ENCODE measurements around the gene ITSN1.
"Not testable (repeated sequence)": the region's sequence is repeated elsewhere in the genome, so short reads cannot be mapped to it uniquely, and the experiment has no call there.

Gene ITSN1

GRCh38 chr21:33775100-33775828 is 133.0 kb downstream of the ITSN1 start:
- no peak for DNase-seq

- DNase-seq, result no peak
These were observed 138.3 kb downstream of the ITSN1 start for GRCh38 chr21:33780631-33781030.

DNA sequence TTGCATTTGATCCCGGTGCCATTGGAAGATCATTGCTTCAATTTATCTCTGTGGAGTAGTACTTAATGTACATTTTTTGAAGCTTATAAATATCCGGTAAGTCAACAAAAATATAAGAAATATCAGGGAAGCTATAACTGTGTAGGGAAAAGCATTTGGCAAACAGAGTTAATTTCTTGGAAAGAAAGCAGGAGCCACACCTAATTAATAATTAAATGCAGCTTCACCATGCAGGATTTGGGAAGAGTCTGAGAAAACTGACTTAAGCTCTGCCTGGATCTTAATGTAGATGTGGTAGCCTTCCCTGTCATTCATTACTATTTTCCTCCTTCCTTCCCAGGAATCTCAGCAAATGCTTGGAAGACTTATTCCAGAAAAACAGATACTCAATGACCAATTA is 138.8 kb downstream of the ITSN1 start:
- DNase-seq, result no peak

DNA sequence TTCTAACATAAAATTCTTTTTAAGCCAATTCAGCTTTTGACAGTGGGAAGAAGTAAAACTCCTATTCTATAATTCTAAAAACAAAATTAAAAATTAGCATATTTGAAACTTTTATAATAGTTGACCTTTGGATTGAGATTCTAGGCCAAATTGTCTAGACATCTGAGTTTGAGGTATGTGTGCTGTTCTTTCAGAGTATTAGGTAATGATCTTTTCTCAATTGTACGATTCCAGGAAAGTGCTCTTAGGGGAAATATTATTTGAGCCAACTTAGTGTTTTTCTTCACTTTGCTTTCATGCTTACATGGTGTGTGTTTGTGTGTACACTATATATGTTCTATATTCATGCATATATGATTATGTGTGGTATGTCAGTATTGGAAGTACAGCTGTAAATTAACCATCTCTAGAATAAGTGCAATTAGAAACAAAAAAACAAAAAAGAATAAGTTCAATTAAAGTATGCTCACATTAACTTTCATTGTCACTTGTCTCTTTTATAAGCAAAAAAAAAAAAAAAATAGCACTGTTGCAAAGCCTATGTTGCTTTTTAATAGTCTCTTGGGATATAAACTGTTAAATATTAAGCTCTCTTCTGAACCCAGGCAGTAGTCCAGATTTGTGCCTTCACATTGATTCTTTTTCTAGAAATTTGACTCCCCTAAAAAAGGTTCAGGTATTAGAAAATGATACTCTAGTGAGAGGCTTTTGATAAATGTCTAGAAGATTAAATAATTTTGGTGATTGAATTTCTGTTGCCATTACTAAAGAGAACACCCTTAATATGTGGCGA is 141.1 kb downstream of the ITSN1 start:
- DNase-seq, result no peak

GRCh38 chr21:33787431-33787830 is 145.1 kb downstream of the ITSN1 start:
- DNase-seq, result no peak

GRCh38 chr21:33788438-33788837 is 146.1 kb downstream of the ITSN1 start:
- DNase-seq, result not testable (repeated sequence)

DNA sequence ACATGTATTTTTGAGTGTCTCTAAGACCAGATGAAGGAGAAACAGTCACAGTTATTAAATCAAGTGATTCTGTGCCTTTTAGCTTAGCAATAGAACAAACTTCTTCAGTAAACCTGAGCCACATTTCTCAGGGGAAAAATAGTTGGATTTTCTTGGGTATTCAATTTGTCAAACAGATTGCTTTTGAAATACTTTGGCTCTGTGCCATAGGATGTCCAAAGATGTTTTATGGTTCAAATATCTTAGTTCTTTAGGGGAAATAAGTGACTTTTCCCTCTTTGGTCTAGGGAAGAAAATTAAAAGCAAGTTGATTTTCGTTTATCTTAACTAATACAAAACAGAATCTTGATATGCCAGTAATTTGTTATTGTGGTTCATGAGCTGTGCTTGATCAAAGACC is 147.4 kb downstream of the ITSN1 start:
- DNase-seq, result no peak

DNA sequence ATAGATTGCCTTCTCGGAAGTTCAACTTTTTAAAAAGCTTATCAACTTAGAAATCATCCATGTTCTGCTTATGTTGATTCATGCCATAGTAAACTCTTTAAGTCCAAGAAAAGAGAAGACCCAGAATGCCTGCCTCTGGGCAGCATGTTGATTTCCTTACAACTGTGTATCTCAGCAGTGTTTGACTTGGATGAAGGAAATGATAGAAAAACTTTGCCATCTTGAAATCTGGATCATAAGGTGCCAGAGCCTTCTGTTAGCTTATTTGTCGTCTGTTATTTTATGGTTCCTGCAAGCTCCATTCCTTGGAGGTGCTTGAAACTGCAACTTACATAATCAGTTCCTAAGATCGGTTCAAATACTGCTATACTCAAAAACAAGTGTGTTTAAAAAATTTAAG is 148.8 kb downstream of the ITSN1 start:
- no peak for DNase-seq

- DNase-seq, result no peak
These were observed 152.3 kb downstream of the ITSN1 start for GRCh38 chr21:33794596-33794995.

DNA sequence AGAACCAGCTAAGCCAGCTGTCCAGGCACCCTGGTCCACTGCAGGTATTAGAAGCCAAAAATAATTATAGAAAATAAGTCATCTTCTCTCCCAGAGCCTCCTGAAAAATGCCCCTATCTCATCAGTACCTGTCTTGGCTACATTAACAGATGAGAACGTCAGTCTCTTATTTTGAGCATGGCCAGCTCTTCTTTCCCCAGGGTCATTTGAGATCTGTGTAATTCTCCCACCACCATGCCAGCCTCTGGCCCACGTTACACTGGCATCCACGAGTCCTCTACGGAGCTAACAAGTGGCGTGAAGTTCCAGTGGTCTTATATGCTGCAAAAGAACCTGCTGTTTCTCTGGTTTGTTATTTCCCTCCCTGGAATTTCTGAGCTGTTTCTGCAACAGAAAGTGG is 155.3 kb downstream of the ITSN1 start:
- DNase-seq, result no peak

DNA sequence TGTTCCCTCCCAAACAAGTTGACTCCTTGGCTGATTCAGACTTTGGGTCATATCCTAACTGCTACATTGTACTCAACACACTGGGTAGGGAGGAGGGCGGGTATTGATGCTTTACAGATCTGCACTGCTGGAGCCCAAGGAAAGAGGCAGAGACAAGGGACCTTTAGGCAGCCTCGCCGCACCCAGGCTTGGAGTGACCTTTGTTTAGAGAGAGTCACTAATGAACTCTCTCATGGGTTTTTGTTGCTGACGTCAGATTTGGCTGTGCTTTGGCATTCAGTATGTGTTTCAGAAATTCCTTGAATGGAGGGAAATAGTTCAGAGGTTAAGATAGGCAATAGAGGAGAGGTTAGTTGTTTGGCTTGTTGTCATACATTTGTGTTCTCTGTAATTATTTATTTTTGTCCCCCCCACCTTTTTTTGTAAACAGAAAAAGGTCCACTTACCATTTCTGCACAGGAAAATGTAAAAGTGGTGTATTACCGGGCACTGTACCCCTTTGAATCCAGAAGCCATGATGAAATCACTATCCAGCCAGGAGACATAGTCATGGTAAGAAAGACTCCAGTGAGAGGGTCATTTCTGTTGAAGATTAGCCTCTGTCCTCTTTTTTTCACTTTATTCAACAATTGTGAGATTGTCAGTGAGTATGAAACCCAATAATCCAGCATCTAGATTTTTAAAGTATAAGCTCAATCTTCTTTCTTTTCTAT is 157.2 kb downstream of the ITSN1 start:
- DNase-seq, result no peak

- no peak for DNase-seq
These were observed 158.6 kb downstream of the ITSN1 start for GRCh38 chr21:33800753-33801423.

DNA sequence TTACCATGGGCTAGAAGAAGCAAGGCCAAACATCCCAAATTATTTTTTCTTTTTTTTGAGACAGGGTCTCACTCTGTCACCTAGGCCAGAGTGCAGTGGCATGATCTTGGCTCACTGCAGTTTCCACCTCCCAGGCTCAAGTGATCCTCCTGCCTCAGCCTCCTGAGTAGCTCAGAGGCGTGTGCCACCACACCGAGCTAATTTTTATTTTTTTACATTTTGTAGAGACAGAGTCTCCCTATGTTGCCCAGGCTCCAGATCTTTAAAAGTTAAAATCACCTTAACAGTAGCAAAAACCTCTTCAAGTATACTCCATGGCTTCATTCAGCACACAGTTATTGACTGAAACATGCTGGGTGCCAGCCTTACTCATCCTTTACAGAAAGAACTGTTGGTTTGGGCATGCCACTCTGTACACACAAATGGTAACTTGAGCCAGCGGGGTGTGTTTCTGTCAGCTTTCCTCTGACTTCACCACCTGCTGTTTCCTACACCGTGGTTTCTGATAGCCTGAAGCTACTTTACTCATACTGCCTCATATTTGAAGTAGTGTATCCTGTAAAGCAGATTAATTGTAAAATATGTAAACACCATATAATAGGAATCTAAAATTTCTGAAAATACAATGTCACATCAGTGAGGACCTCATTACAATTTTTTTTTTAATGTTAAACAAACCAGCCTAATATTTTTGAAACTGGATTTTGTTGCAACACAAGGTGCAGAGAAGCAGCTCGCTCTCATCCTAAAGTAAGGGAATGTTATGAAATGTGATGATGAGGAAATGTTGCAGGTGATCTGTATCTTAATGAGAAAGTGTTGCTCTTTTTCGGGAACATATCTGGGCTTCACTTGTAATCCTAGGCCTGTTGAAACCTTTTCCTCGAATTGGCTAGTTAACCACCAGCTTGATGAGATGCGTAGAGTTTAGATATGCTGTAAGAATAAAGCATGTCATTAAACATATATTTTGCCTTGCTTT is 159.4 kb downstream of the ITSN1 start:
- DNase-seq, result no peak

GRCh38 chr21:33802481-33802880 is 160.2 kb downstream of the ITSN1 start:
- DNase-seq, result no peak

DNA sequence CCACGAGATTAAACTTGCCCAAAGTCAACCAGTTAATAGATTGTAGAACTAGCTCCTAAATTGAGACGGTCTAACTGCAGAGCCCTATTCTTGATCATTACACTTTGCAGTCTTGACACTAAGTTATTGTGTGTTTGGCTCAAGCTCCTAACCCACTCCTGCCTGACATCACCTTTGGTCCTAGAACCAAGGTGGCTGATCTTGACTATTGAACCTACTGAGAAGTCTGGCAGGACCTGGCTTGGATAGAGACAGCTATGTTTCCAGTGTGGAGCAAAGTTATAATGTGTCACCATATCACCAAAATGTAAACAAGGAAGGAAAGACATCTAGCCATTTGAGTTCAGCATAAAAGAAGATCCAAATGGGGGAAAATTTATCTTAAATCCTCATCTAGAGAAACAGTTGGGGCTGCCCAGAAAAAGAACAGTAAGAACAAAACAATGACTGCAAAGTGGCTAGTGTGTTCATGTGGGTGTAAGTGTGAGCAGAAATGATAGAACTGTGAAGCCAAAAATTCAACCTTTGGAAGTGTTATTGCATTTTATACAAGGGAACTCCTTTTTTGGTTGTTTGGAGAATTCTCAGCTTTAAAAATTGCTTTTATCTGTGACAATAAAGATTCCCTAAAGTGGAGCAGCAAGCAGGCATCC is 166.5 kb downstream of the ITSN1 start:
- no peak for DNase-seq

DNA sequence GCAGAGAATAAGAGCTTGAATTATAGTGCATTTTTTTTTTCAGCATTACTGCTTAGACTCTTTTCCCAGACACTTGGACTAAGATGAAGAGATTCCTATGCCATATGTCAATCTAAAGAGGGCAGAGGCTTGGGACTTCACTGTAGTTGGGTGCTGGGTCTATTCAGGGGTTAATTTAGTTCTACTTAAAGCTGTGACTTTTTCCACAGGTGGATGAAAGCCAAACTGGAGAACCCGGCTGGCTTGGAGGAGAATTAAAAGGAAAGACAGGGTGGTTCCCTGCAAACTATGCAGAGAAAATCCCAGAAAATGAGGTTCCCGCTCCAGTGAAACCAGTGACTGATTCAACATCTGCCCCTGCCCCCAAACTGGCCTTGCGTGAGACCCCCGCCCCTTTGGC is 168.5 kb downstream of the ITSN1 start:
- DNase-seq, result no peak

GRCh38 chr21:33811167-33812010 is 169.1 kb downstream of the ITSN1 start:
- DNase-seq, result no peak

- DNase-seq, result no peak
These were observed 171.6 kb downstream of the ITSN1 start for GRCh38 chr21:33813832-33814365.

DNA sequence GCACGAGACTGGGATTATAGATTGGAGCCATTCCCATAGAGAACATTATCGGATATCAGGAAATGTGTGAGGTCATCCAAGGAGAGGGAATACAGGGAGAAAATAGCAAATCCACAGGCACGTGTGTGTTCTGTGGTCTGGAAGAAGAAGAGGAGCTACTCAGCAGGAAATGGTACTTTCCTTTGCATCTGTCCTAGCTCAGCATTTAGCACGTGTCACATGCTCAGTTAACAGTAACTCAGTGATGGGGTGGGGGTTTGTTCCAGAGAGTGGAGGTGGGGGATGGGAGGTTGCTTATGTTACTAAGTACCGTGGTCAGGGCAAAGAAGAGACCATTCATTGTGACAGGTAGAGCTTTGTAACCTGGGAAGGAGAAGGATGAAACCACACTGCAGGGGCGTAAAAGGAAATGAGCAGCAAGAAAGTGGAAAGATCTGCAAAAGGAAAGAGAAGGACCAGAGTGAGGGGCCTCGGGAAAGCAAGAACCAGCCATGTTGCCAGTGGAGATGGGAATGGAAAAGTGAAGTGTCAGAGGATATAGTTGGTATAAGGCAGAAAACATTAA is 172.9 kb downstream of the ITSN1 start:
- no peak for DNase-seq

DNA sequence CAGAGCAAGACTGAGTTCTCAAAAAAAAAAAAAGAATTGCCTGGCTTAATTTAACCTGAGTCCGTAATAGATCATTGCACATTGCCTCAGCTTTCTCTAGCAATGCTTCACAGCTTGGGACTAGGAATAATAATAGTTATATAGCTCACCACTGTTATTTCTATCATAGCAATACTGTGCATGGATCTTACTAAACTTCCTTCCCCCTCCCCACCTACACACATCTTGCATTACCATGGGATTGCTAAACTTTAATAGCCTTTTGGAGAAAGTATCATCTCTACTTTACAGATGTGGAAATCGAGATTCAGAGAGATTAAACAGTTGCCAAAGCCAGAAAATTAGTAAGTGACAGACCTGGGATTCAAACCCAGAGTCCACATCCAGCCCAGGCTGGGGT is 173.9 kb downstream of the ITSN1 start:
- DNase-seq, result no peak

Measured in activated T-cell treated with anti-CD3 and anti-CD28 coated beads, Interleukin-2, amount 50 U/mL, for 48 hours (primary cell).